Panc1 (cell line): Measurements from ENCODE around the gene VWDE. TPM values are rescaled to one million over a fixed set of nuclear protein-coding genes. Genes with fewer than 3 reads are reported as not detected.

ENCODE experiments used
- ATAC-seq: fragments of 200-7000 bp; cut with Tn5 transposase; 2 replicates; pipeline ENCODE4 v1.9.1; 2020; ENCODE audit warnings: mild to moderate bottlenecking, moderate library complexity
- BruUV-seq: library from RNA; stranded (reverse); fragments of 400-500 nt; replicated peaks from 2 replicates; lab custom pipeline; 2021; lab: Mats Ljungman, UMichigan
- CTCF ChIA-PET: fragments of 300-600 bp; sonication (Branson Sonifier 250); formaldehyde crosslinking; loops from one replicate; lab custom pipeline; 2022; ENCODE audit warnings: antibody characterized with exemption; lab: Charles Lee
- POLR2A ChIA-PET: fragments of 300-600 bp; sonication (Branson Sonifier 250); formaldehyde crosslinking; loops from one replicate; lab custom pipeline; 2022; ENCODE audit warnings: antibody characterized with exemption; lab: Charles Lee
- DNase-seq: peaks from one replicate; pipeline ENCODE4 v3.0.0-alpha.2; 2010; ENCODE audit warnings: low read depth, low spot score
- H3K27ac ChIP-seq: 2 replicates; pipeline ENCODE4 v1.5.1; 2011; ENCODE audit warnings: mild to moderate bottlenecking, low read length, inconsistent platforms
- H3K27me3 ChIP-seq: fragments of 200-500 bp; sonication (Bioruptor generic); 2 replicates; pipeline ENCODE4 v1.6.0; 2014; ENCODE audit warnings: low read length, inconsistent platforms; ENCODE audit not compliant: control insufficient read depth, insufficient read depth
- H3K36me3 ChIP-seq: fragments of 200-500 bp; sonication (Bioruptor generic); 2 replicates; pipeline ENCODE4 v1.5.1; 2014; ENCODE audit warnings: inconsistent platforms, mild to moderate bottlenecking, low read length, moderate library complexity; ENCODE audit not compliant: control insufficient read depth, insufficient read depth
- H3K4me1 ChIP-seq: 2 replicates; pipeline ENCODE4 v1.5.1; 2011; ENCODE audit warnings: inconsistent platforms, mild to moderate bottlenecking, low read length, moderate library complexity; ENCODE audit not compliant: control insufficient read depth, insufficient read depth
- H3K4me3 ChIP-seq, 2 experiments: 2 replicates each; pipeline ENCODE4 v1.5.1; 2011 to 2012; ENCODE audit warnings: low read depth in 2 of 2, low read length in 2 of 2, mild to moderate bottlenecking in 2 of 2, inconsistent platforms in 1 of 2, moderate library complexity in 1 of 2
- H3K9me3 ChIP-seq: fragments of 200-500 bp; sonication (Bioruptor generic); 2 replicates; pipeline ENCODE4 v1.5.1; 2014; ENCODE audit warnings: low read depth, mild to moderate bottlenecking, inconsistent platforms, low read length, moderate library complexity; ENCODE audit not compliant: control insufficient read depth, insufficient read depth
- POLR2AphosphoS5 ChIP-seq: IDR thresholded peaks from 2 replicates; pipeline ENCODE4 v1.6.1; 2012; ENCODE audit warnings: mild to moderate bottlenecking, low read depth, low read length, moderate library complexity
- SIN3A ChIP-seq: IDR thresholded peaks from 2 replicates; pipeline ENCODE4 v1.6.1; 2012; ENCODE audit warnings: low read depth, mild to moderate bottlenecking, low read length, moderate library complexity, borderline replicate concordance; ENCODE audit not compliant: insufficient read depth
- TCF7L2 ChIP-seq: IDR thresholded peaks from 2 replicates; pipeline ENCODE4 v1.6.1; 2011; ENCODE audit warnings: mild to moderate bottlenecking, low read depth, low read length, inconsistent platforms
- in situ Hi-C: cut with HindIII; loops from 2 replicates; pipeline ENCODE4 v1.10.0; 2016; ENCODE audit warnings: low sequenced_read_pairs, low pct_unique_long_range_greater_than_20kb
- intact Hi-C: fragments of 100-400 bp; cut with micrococcal nuclease; formaldehyde crosslinking; loops from one replicate; pipeline ENCODE4 v1.10.0; 2022; ENCODE audit not compliant: unreplicated experiment
- total RNA-seq: library from RNA; stranded (reverse); gene quantifications from one replicate; pipeline ENCODE4 v1.2.1, GENCODE V29; 2021; ENCODE audit not compliant: unreplicated experiment
- TF ChIP-seq, protein P1 (sequence below): fragments of 450-650 bp; IDR thresholded peaks from 2 replicates; pipeline ENCODE4 v1.5.1; 2017; ENCODE audit warnings: mild to moderate bottlenecking
- TF ChIP-seq, protein P2 (sequence below), 2 experiments: IDR thresholded peaks; 2 replicates each; pipeline ENCODE4 v1.6.1; 2011 to 2012; ENCODE audit warnings: low read depth in 2 of 2, control low read depth in 1 of 2, low read length in 1 of 2, mild to moderate bottlenecking in 1 of 2, moderate library complexity in 1 of 2; ENCODE audit not compliant: insufficient read depth in 1 of 2

VWDE gene
- total RNA-seq, 1 experiment from 2014 or later = 8.5 TPM

GRCh38 chr7:12317675-12318074 lies 86.0 kb downstream of the VWDE start:
- ChIA-PET POLR2A (no interaction called here), CTCF (no interaction called here)
- in situ Hi-C loops = no loop called here
- no peak for DNase-seq
- intact Hi-C loops = no loop called here
- no peak for ATAC-seq
- Histone ChIP-seq H3K27me3 (no peaks in the 10 kb centered on the region), H3K27ac (no peak overlapping the region), H3K4me1 (peaks cover 8% of the 10 kb centered on the region; the same call in 1 of the 2 replicates), H3K36me3 (no peaks in the 10 kb centered on the region), H3K9me3 (no peaks in the 10 kb centered on the region), H3K4me3 (no peak overlapping the region)
- no TSS peak for BruUV-seq
- TF ChIP-seq, protein P1, sequence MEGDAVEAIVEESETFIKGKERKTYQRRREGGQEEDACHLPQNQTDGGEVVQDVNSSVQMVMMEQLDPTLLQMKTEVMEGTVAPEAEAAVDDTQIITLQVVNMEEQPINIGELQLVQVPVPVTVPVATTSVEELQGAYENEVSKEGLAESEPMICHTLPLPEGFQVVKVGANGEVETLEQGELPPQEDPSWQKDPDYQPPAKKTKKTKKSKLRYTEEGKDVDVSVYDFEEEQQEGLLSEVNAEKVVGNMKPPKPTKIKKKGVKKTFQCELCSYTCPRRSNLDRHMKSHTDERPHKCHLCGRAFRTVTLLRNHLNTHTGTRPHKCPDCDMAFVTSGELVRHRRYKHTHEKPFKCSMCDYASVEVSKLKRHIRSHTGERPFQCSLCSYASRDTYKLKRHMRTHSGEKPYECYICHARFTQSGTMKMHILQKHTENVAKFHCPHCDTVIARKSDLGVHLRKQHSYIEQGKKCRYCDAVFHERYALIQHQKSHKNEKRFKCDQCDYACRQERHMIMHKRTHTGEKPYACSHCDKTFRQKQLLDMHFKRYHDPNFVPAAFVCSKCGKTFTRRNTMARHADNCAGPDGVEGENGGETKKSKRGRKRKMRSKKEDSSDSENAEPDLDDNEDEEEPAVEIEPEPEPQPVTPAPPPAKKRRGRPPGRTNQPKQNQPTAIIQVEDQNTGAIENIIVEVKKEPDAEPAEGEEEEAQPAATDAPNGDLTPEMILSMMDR = no peak
- TF ChIP-seq TCF7L2 = no peak
- TF ChIP-seq, protein P2, sequence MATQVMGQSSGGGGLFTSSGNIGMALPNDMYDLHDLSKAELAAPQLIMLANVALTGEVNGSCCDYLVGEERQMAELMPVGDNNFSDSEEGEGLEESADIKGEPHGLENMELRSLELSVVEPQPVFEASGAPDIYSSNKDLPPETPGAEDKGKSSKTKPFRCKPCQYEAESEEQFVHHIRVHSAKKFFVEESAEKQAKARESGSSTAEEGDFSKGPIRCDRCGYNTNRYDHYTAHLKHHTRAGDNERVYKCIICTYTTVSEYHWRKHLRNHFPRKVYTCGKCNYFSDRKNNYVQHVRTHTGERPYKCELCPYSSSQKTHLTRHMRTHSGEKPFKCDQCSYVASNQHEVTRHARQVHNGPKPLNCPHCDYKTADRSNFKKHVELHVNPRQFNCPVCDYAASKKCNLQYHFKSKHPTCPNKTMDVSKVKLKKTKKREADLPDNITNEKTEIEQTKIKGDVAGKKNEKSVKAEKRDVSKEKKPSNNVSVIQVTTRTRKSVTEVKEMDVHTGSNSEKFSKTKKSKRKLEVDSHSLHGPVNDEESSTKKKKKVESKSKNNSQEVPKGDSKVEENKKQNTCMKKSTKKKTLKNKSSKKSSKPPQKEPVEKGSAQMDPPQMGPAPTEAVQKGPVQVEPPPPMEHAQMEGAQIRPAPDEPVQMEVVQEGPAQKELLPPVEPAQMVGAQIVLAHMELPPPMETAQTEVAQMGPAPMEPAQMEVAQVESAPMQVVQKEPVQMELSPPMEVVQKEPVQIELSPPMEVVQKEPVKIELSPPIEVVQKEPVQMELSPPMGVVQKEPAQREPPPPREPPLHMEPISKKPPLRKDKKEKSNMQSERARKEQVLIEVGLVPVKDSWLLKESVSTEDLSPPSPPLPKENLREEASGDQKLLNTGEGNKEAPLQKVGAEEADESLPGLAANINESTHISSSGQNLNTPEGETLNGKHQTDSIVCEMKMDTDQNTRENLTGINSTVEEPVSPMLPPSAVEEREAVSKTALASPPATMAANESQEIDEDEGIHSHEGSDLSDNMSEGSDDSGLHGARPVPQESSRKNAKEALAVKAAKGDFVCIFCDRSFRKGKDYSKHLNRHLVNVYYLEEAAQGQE (IDR thresholded peaks at IDR 0.05; ENCODE audit: insufficient read depth in 1 of 2, low read depth in 2 of 2, low read length in 1 of 2) = no peak
- no peak for TF ChIP-seq SIN3A
- no peak for TF ChIP-seq POLR2AphosphoS5

DNA sequence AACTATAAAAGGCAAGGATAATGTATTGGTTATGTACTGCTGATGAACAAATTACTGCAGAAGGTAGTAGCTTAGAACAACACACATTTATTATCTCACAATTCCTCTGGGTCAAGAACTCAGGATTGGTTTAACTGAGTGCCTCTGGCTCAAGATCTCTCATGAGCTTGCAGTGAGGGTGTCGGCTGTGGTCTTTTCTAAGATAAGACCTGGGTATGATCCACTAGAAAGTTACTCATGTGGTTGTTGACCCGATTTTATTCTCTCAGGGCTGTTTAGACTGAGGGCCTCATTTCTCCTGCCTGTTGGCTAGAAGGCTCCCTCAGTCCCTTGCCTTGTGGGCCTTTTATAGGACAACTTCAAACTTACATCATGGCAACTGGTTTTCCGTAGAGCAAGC lies 86.7 kb downstream of the VWDE start:
- intact Hi-C loops (no loop called here), in situ Hi-C loops (no loop called here)
- DNase-seq (no peak), ATAC-seq (no peak)
- H3K27ac ChIP-seq = no peak overlapping the region
- TF ChIP-seq SIN3A (no peak), TCF7L2 (no peak), POLR2AphosphoS5 (no peak)
- TF ChIP-seq, protein P2 (IDR thresholded peaks at IDR 0.05; ENCODE audit: insufficient read depth in 1 of 2, low read depth in 2 of 2, low read length in 1 of 2) = no peak
- TF ChIP-seq, protein P1 = no peak
- peaks cover under 1% of the 10 kb centered on the region; the same call in 1 of the 2 replicates for H3K4me1 ChIP-seq
- ChIA-PET CTCF (no interaction called here), POLR2A (no interaction called here)
- H3K36me3 ChIP-seq = no peaks in the 10 kb centered on the region
- no peaks in the 10 kb centered on the region for H3K9me3 ChIP-seq
- H3K27me3 ChIP-seq = no peaks in the 10 kb centered on the region
- no TSS peak for BruUV-seq
- no peak overlapping the region for H3K4me3 ChIP-seq
